GM11168 (cell line): Measurements from ENCODE around the gene FIBCD1.

Source experiments
- in situ Hi-C: fragments of 300-500 bp; cut with MboI; formaldehyde crosslinking; loops from one replicate; pipeline ENCODE4 v1.12.0; 2022; ENCODE audit warnings: low sequenced_read_pairs; ENCODE audit not compliant: unreplicated experiment

FIBCD1 gene

GRCh38 chr9:130927338-130927737 is 11.7 kb downstream of the FIBCD1 start:
- in situ Hi-C loops: no loop called here

- in situ Hi-C loops: no loop called here
Measured at GRCh38 chr9:130925050-130925678, 13.9 kb downstream of the FIBCD1 start.

GRCh38 chr9:130924448-130924788 is 14.6 kb downstream of the FIBCD1 start:
- in situ Hi-C loops: no loop called here

DNA sequence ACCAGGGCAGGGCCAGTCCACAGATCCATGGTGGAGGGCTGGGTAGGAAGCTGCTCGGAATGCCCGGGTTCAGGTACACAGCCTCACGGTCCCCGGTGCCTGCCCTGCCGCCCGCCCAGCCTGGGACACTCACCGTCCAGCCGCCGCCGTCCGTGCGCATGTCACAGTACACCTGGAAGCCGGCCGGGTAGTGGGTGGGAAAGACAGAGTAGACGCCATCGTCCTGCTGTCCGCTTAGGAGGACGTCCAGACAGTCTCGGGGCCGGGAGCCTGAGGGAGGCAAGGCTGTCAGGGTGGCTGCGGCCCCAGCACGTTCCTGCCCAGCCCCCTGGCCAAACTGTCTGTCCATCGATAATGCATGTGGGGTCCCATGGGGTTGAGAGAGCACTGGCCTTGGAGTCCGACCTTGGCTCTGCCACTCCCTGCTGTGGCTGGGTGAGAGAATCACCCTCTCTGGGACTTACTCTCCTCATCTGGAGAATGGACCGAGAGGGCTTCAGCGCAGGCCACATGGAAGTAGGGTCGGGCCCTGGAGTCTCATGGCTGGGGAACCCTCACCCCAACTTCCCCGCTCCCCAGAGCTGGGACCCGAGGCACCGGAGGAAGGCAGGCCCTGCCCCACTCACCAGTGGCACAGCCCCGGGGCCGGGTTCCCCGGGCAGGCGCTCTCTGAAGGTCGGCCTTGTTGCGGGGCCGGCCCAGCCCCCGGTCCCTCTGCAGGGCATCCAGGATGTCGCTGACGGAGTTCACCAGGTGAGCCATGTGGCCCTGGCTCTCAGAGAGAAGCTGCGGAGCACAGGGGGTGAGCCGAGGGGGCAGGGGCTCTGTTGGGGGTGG is 15.2 kb downstream of the FIBCD1 start:
- in situ Hi-C loops: no loop called here

DNA sequence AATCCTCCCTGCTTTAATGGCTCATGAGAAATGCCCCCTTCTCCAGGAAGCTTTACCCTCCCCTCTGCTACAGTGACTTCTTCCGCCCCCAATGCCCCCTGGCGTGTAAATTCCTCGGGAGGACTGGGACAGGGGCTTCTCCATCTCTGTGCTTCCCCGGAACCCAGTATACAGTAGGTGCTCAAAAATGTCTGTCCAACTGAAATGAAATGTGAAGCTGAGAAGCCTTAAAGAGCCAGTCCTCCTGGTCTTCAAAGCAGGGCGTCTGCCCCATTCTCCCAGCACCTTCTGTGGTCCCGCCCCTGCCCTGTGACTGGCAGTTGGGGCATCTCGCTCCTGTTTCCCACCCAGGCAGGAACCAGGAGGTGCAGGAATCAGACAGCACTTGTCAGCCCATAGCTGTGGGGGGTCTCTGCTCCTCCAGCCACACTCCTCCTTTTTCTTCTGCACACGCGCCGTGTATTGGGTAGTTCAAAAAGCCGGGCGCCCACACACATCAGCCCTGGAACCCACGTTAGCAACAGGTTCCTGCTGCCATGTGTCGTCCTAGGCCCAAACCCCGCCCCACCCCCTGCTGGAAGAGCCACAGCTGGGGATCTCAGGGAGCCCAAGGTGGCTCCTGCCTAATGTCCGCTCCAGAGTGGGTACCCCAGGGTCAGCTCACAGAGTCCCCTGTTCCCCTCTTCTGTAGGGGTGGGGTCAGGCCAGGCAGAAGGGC is 16.0 kb downstream of the FIBCD1 start:
- in situ Hi-C loops: no loop called here

DNA sequence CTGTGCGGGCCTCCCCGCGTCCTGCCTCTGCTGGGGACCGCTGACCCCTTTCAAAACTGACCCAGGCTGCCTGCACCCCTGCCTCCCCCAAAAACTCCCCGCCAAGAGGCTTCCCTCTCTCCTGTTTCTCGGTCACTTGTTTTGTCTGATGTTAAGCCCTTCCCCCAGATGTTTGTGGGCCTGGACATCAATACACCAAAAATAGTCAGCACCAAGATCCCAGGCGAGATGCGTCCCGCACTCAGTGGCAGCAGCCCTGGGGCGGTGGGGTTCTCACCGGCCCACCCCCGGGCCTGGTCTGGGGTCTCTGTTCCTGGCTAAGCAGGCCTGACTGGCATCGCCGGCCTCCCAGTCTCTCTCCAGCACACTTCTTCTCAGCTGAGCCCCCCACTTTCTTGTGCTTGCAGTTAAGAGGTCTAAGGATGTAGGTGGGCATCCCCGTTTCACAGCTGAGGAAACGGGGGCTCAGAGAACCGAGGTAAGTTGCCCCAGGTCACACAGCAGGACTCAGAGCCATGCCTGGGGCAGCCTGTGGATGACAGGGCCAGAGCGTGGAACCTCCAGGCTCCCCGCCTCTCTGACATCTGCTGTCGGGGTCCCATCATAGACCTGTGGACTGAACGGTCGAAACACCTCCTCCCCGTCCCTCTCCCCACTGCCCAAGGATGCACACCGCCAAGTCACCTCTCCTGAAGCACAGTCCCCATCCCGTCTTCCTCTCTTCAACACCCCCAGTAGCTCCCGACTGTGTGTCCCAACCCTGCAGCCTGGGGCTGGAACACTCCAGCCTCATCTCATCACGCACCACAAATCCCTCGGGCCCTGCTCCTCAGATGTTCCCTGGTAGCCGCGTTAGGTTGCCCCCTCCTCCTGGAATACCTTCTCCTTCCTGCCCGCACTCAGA is 16.8 kb downstream of the FIBCD1 start:
- in situ Hi-C loops: no loop called here

DNA sequence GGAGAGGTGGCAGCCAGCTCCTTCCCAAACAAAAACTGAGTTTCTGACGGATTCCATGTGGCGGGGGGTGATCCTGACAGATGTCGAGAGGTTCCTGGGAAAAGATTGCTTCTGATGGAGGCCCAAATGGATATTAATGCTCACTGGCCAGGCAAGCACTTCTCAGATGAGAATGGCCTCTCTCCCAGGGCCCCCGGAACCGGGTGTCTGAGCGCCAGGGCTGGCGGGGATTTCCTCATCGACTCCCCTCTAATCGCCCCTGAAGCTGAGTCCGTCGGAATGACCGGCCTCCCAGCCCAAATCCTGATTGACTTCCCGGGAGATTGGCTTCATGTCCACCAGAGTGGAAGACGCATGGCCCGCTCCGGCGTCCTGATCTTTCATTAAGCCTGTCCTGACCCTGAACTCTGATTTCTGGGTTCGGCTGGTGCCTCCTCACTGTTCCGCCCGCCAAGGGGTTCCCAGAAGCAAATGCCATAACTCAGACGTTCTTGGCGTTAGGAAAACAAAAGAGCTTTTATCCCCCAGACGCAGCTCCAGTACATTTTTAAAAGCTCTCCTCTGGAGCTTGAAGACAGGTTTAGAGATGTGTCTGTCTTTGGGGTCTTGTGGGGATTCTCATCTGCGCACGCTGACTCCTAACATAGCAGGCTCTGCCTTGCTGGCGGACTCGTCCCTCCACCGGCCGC is 17.6 kb downstream of the FIBCD1 start:
- in situ Hi-C loops: no loop called here

DNA sequence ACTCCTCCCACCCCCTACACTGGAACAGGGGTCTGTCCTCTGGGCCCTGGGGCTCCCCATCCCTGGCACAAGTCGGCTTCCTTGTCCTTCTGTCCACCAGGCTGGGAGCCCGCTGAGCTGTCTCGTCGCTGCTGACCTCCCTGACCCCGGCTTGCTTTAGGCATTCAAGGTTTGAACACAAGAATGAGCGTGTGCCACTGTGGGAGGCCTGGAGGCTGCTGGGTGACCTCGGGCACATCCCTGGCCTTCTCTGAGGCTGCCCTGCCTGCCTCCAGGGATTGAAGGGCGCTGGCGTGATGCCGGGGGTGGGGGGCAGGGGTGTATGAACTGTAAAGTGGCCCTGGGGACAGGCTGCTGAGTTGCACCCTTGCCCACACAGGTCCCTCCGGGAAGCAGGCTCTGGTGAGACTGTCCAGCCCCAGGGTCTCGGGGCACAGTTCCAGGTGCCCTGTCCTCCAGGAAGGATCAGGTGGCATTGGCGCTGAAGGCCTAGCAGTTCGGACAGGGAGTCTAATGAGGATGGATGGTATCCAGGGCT is 18.2 kb downstream of the FIBCD1 start:
- in situ Hi-C loops: no loop called here

- in situ Hi-C loops: no loop called here
Measured at GRCh38 chr9:130920233-130920632, 18.8 kb downstream of the FIBCD1 start.

DNA sequence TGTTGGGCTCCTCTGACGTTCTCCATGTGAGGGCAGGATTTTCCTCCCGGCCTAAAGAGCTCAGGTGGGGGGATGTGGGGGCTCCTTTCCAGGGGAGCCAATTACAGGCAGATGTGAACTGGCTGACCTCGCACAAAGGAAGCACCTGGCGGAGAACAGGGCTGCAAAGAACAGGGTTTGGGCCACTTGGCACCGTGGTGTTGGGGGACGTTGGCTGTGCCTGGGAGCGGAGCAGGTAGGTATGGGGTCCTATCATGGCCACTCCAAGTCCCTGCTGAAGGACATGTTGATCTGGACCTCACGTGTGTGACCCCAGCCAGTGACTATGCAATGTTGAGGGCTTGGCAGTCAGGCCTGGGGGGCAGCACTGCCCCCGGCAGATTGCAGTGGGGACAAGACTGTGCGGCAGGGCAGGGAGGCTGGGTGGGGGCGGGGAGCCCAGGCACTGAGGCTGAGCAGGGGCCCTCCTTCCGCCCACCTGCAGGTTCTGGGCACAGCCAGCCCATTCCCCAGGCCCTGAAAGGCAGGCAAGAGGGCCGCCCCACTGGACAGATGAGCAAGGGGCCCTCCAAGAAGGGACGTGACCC is 19.4 kb downstream of the FIBCD1 start:
- in situ Hi-C loops: no loop called here

DNA sequence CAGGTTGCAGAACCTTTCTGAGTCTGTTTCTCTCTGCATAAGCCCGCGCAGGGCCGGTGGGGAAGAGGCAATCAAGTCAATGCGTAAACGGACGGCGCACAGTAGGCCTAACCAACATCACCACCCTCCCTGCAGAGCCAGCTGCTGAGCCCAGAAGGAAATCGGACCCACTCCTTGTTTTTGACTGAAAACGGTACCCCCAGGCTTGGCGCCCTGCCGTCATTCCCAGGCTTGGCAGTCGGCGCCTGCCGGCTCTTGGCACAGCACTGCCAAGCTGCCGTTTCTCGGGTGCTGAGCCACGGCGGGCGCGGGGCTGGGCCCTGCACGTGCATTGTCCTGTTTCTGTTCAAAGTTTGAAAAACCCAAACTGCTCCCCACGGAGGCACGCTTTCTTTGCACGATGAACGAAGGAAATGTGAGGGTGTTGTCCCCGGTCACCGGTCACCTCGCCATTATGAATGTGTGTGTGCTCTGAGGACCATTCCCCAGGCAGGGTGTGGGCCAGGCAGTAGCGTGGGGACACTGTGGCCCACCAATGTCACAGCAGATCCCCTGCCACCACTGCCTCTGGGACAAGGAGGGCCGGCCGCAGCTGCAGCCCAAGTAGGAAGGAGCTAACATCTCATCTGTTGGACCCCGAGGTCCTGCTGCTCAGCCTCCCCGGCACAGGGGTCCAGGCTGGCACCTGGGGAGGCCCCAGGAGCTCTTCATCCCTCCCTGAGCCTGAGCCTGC is 20.1 kb downstream of the FIBCD1 start:
- in situ Hi-C loops: no loop called here

GRCh38 chr9:130918101-130918825 is 20.8 kb downstream of the FIBCD1 start:
- in situ Hi-C loops: no loop called here

- in situ Hi-C loops: no loop called here
Measured at GRCh38 chr9:130917168-130917960, 21.7 kb downstream of the FIBCD1 start.

DNA sequence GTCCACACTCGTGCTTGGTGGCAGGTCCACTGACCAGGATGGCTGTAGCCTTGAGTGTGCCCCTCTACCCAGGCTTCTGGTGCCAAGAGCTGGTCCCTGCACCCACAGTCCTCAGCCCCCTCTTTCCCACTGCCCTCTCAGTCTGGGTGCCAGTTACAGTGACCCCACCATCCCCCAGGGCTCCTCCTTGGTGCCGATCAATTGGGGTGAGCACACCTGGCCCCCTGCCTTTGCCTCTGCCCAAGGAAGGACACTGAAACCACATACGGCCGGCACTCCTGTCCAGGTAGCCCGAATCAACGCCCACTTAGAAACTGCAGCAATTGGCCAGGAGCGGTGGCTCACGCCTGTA is 24.0 kb downstream of the FIBCD1 start:
- in situ Hi-C loops: no loop called here

- in situ Hi-C loops: no loop called here
Measured at GRCh38 chr9:130914417-130915095, 24.5 kb downstream of the FIBCD1 start.

GRCh38 chr9:130913599-130914416 is 25.2 kb downstream of the FIBCD1 start:
- in situ Hi-C loops: no loop called here
